Mesothelial cell of epicardium (in vitro differentiated cells): Measurements from ENCODE around the gene MAD1L1. TPM values are rescaled to one million over a fixed set of nuclear protein-coding genes. Genes with fewer than 3 reads are reported as not detected.

ENCODE experiments used
- DNase-seq, 2 experiments: peaks; one replicate each; pipeline ENCODE4 v3.0.0; 2021; ENCODE audit warnings: low spot score in 2 of 2; ENCODE audit not compliant: unreplicated experiment in 2 of 2
- H3K27ac Mint-ChIP-seq: 2 replicates; pipeline ENCODE4 v1.8.0; 2021; ENCODE audit warnings: mixed read lengths
- H3K27me3 Mint-ChIP-seq: 2 replicates; pipeline ENCODE4 v1.8.0; 2021; ENCODE audit warnings: low read depth, mixed read lengths
- H3K36me3 Mint-ChIP-seq: 2 replicates; pipeline ENCODE4 v1.8.0; 2021; ENCODE audit warnings: mixed read lengths
- H3K4me1 Mint-ChIP-seq: 2 replicates; pipeline ENCODE4 v1.8.0; 2021; ENCODE audit warnings: mixed read lengths
- H3K4me3 Mint-ChIP-seq: 2 replicates; pipeline ENCODE4 v1.8.0; 2021; ENCODE audit warnings: mild to moderate bottlenecking, moderate library complexity, mixed read lengths
- H3K9me3 Mint-ChIP-seq: 2 replicates; pipeline ENCODE4 v1.8.0; 2021; ENCODE audit warnings: mixed read lengths
- total RNA-seq: library from RNA; stranded (reverse); gene quantifications from 3 replicates; pipeline ENCODE4 v1.2.1, GENCODE V29; 2021
- TF ChIP-seq, protein P1 (sequence below): fragments of 200-600 bp; sonication (generic); IDR thresholded peaks from one replicate; pipeline ENCODE4 v1.5.0; 2021; ENCODE audit warnings: antibody characterized with exemption; ENCODE audit not compliant: unreplicated experiment

The MAD1L1 gene
- total RNA-seq, 1 donor from 2014 or later: 45.0 TPM

DNA sequence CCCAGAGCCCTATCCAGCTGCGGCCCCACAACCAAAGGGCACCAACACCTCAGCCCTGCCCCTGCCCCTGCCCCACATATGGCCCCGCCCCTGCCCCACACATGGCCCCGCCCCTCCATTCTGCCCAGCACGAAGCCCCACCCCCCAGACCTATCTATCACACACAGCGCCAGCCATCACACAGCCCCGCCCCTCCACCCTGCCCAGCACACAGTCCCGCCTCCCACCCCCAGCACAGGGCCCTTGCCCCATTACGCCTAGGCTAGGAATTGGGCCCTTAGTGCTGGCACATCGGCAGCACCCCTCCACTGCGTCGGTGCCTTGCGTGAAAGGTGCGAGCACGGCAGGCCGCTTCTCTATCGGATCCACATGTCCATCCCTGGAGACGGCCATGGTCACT is 126.8 kb downstream of the MAD1L1 start:
- DNase-seq: no peak
- Mint-ChIP-seq H3K4me3 (no peak overlapping the region), H3K27ac (no peak overlapping the region), H3K36me3 (no peaks in the 10 kb centered on the region), H3K4me1 (peaks cover 55% of the 10 kb centered on the region), H3K9me3 (no peaks in the 10 kb centered on the region), H3K27me3 (no peaks in the 10 kb centered on the region)
- TF ChIP-seq, protein P1, sequence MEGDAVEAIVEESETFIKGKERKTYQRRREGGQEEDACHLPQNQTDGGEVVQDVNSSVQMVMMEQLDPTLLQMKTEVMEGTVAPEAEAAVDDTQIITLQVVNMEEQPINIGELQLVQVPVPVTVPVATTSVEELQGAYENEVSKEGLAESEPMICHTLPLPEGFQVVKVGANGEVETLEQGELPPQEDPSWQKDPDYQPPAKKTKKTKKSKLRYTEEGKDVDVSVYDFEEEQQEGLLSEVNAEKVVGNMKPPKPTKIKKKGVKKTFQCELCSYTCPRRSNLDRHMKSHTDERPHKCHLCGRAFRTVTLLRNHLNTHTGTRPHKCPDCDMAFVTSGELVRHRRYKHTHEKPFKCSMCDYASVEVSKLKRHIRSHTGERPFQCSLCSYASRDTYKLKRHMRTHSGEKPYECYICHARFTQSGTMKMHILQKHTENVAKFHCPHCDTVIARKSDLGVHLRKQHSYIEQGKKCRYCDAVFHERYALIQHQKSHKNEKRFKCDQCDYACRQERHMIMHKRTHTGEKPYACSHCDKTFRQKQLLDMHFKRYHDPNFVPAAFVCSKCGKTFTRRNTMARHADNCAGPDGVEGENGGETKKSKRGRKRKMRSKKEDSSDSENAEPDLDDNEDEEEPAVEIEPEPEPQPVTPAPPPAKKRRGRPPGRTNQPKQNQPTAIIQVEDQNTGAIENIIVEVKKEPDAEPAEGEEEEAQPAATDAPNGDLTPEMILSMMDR: no peak

DNA sequence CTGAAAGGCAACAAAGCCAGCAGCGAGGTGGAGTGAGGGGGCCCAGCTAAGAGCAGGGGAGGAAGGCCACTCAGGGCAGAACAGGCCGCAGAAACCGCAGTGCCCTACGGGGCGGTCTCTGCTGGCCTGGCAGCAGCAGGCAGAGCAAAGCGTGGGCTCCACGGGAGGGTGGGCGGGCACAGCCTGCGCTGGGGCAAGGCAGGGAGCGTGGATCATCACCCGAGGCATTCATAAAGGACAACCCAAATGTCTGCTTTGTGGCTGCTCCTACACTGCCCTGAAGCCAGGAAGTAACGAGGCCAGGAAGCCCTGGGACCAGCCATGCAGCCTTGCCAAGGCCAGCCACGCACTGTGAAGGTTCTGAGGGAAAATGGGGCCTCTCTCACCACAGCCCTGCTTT is 127.5 kb downstream of the MAD1L1 start:
- Mint-ChIP-seq H3K9me3 (no peaks in the 10 kb centered on the region), H3K4me1 (peaks cover 58% of the 10 kb centered on the region), H3K27ac (peak overlapping the region; percentile 94), H3K27me3 (no peaks in the 10 kb centered on the region), H3K4me3 (no peak overlapping the region), H3K36me3 (no peaks in the 10 kb centered on the region)
- TF ChIP-seq, protein P1: no peak
- no peak for DNase-seq

DNA sequence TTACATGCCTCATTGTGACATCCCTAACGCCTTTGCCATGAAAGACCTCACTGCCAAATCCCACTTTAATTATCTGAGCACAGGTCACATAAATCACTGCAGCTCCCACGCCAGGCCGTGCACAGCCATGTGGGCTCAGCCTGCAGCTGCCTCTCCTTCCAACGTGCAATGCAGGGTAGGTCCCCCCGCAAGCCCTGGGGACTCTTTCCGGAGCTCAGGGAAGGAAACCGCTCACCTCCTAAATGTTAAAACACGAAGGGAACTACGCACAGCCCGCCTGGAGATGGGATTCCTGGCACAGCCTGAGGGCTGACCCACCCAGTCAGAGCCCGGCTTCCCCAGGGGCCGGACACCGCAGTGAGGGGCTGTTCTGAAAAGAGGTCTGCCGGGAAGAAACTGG is 128.0 kb downstream of the MAD1L1 start:
- Mint-ChIP-seq H3K4me3 (peak overlapping the region; percentile 39), H3K9me3 (no peaks in the 10 kb centered on the region), H3K27ac (peak overlapping the region; percentile 94), H3K27me3 (no peaks in the 10 kb centered on the region), H3K36me3 (no peaks in the 10 kb centered on the region), H3K4me1 (peaks cover 60% of the 10 kb centered on the region)
- peak in 1 of 2 experiments; percentile 48 for DNase-seq
- TF ChIP-seq, protein P1: no peak

DNA sequence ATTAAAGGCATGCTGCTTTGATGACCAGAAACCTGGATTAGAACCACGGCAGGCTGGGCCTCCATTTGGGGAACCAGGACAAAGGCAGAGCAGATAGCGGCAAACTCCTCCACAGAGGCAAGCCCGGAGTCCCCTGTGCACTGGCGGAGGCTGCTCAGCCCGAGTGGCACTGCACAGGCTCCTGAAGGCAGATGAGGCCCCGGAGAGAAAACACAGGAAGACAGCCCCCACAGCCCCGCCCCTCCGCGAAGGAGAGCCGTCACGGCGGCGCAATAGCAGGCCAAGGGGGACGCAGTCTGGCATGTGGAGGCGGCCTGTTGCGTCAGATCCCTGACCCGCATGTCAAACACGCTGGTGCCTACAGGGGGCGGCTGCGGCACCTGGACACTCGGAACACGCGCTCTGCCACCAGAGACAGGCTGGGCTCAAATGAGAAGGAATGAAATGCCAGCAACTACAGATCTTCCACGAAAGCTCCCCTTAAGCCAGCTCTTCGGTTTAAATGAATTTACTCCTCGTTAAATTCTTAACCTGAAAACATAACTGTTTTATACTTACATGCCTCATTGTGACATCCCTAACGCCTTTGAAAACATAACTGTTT is 128.5 kb downstream of the MAD1L1 start:
- TF ChIP-seq, protein P1: peak; percentile 63
- H3K4me1 Mint-ChIP-seq: peaks cover 64% of the 10 kb centered on the region
- no peaks in the 10 kb centered on the region for H3K27me3 Mint-ChIP-seq
- peak overlapping the region; percentile 94 for H3K27ac Mint-ChIP-seq
- peak overlapping the region; percentile 39 for H3K4me3 Mint-ChIP-seq
- no peaks in the 10 kb centered on the region for H3K36me3 Mint-ChIP-seq
- peak; percentile 73 to 88 for DNase-seq
- H3K9me3 Mint-ChIP-seq: no peaks in the 10 kb centered on the region

DNA sequence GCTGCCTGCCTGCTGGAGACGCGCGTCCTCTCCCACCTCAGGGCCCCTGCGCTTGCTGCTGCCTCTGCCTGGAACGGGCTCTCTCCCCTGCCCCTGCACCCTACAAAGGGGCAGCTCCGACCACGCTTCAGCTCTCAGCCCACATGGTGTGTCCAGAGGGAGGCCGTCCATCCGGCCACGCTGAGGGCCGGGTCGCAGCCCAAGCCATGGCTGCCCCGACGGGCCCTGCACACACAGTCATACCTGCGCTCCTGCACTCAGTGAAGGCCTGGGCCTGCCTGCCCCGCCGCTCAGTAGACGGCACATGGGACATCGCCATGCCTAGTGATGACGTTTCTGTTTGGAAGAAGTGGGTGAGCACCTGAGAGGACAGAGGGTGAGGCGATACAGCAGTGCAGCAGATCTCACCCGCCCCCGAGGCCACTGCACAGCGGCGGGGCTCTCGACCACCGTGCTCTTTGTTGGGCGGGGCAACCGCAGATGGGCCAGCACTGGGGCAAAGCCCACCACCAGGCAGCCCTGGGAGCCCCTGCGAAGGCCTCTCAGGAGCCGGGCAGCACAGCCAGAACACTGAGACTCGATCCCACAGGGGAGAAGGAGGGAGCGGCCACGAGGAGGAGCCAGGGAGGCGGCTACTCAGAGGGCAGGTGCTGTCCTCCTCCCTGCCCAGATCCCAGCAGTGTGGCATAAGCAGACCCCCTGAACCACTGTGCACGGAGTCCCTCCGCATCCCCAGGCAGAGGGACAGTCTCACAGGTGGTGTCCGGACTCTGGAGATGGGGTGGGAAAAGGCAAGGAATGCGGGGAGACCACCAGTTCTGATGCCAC is 129.5 kb downstream of the MAD1L1 start:
- H3K27ac Mint-ChIP-seq: peak overlapping the region; percentile 94
- peaks cover 67% of the 10 kb centered on the region for H3K4me1 Mint-ChIP-seq
- no peaks in the 10 kb centered on the region for H3K36me3 Mint-ChIP-seq
- DNase-seq: peak in 1 of 2 experiments; percentile 46
- H3K4me3 Mint-ChIP-seq: peak overlapping the region; percentile 39
- H3K27me3 Mint-ChIP-seq: no peaks in the 10 kb centered on the region
- TF ChIP-seq, protein P1: no peak
- H3K9me3 Mint-ChIP-seq: no peaks in the 10 kb centered on the region
